GM12878 (cell line): ENCODE data around the gene VSTM4. TPM values are rescaled to one million over a fixed set of nuclear protein-coding genes. Genes with fewer than 3 reads are reported as not detected.

Source experiments
- ATAC-seq: fragments of 200-7000 bp; cut with Tn5 transposase; 3 replicates; pipeline ENCODE4 v1.9.1; 2020; ENCODE audit warnings: mild to moderate bottlenecking, moderate library complexity
- BruUV-seq: library from RNA; stranded (reverse); fragments of 400-500 nt; replicated peaks from 2 replicates; lab custom pipeline; 2021; lab: Mats Ljungman, UMichigan
- CTCF ChIA-PET: fragments of 300-600 bp; sonication (Branson Sonifier 250); formaldehyde crosslinking; extraction: SDS; loops from one replicate; lab custom pipeline; 2021; ENCODE audit warnings: inconsistent platforms; lab: Yijun Ruan, JAX
- POLR2A ChIA-PET: fragments of 350-600 bp; formaldehyde crosslinking; extraction: SDS; loops from one replicate; lab custom pipeline; 2021; ENCODE audit warnings: inconsistent platforms; lab: Charles Lee
- RAD21 ChIA-PET: fragments of 300-600 bp; sonication (Branson Sonifier 250); formaldehyde crosslinking; loops from one replicate; lab custom pipeline; 2023; ENCODE audit warnings: antibody characterized with exemption; ENCODE audit not compliant: unreplicated experiment; lab: Charles Lee
- SMC1A ChIA-PET: fragments of 300-600 bp; sonication (Branson Sonifier 250); formaldehyde crosslinking; loops from one replicate; lab custom pipeline; 2023; ENCODE audit not compliant: unreplicated experiment, uncharacterized antibody; lab: Charles Lee
- DNase-seq: peaks from one replicate; pipeline ENCODE4 v3.0.0-alpha.2; 2011; ENCODE audit warnings: low read depth, low spot score
- FAIRE-seq: peaks from 3 replicates; lab custom pipeline; 2011; peaks lifted over from hg19 to GRCh38; lab: Jason Lieb, UNC
- H2AFZ ChIP-seq: 2 replicates; pipeline ENCODE4 v1.6.0; 2011; ENCODE audit warnings: low read depth, low read length, control low read depth; ENCODE audit not compliant: control insufficient read depth
- H3K27ac ChIP-seq: 2 replicates; pipeline ENCODE4 v1.5.1; 2011; ENCODE audit warnings: control low read depth; ENCODE audit not compliant: control insufficient read depth, insufficient read depth
- H3K27me3 ChIP-seq, 2 experiments: replicated peaks in 1 of 2; 2 replicates each; pipeline versions ENCODE4 v1.6.0 to v1.6.1; 2011; ENCODE audit warnings: low read length in 1 of 2; ENCODE audit not compliant: control insufficient read depth in 2 of 2, insufficient read depth in 2 of 2
- H3K36me3 ChIP-seq, 2 experiments: 2 replicates each; pipeline ENCODE4 v1.5.1; 2011; ENCODE audit warnings: low read length in 1 of 2; ENCODE audit not compliant: control insufficient read depth in 2 of 2, insufficient read depth in 2 of 2
- H3K4me1 ChIP-seq: 2 replicates; pipeline ENCODE4 v1.6.1; 2011; ENCODE audit warnings: mild to moderate bottlenecking, low read length, moderate library complexity, mixed read lengths; ENCODE audit not compliant: control insufficient read depth, insufficient read depth
- H3K4me2 ChIP-seq: 2 replicates; pipeline ENCODE4 v1.6.0; 2011; ENCODE audit warnings: control low read depth; ENCODE audit not compliant: control insufficient read depth, insufficient read depth
- H3K4me3 ChIP-seq: fragments of 200-600 bp; sonication (generic); 2 replicates; pipeline ENCODE4 v1.5.1; 2016
- H3K79me2 ChIP-seq: 2 replicates; pipeline ENCODE4 v1.6.0; 2011; ENCODE audit warnings: low read length; ENCODE audit not compliant: control insufficient read depth, insufficient read depth
- H3K9ac ChIP-seq: 2 replicates; pipeline ENCODE4 v1.8.0; 2011; ENCODE audit warnings: low read length, control low read depth, mixed read lengths; ENCODE audit not compliant: control insufficient read depth, insufficient read depth
- H3K9me3 ChIP-seq: replicated peaks from 3 replicates; pipeline ENCODE4 v1.5.1; 2011; ENCODE audit warnings: mild to moderate bottlenecking, low read length; ENCODE audit not compliant: control insufficient read depth, insufficient read depth
- H4K20me1 ChIP-seq: 2 replicates; pipeline ENCODE4 v1.6.0; 2011; ENCODE audit not compliant: control insufficient read depth, insufficient read depth
- ATF7 ChIP-seq: fragments of 450-650 bp; IDR thresholded peaks from 2 replicates; pipeline ENCODE4 v1.6.1; 2016; ENCODE audit warnings: low read depth, mild to moderate bottlenecking
- CHD1 ChIP-seq: IDR thresholded peaks from 2 replicates; pipeline ENCODE4 v1.6.1; 2012; ENCODE audit warnings: low read depth, low read length, improper control_type of control experiment
- E2F4 ChIP-seq: IDR thresholded peaks from 2 replicates; pipeline ENCODE4 v1.6.1; 2012; ENCODE audit warnings: low read depth, low read length, improper control_type of control experiment
- E2F8 ChIP-seq: fragments of 450-650 bp; IDR thresholded peaks from 2 replicates; pipeline ENCODE4 v1.6.1; 2018; ENCODE audit warnings: mild to moderate bottlenecking, low read depth, moderate library complexity; ENCODE audit not compliant: partially characterized antibody
- JUND ChIP-seq: IDR thresholded peaks from 2 replicates; pipeline ENCODE4 v1.6.1; 2012; ENCODE audit warnings: low read depth, mild to moderate bottlenecking, low read length, improper control_type of control experiment, moderate library complexity
- MAX ChIP-seq: IDR thresholded peaks from 2 replicates; pipeline ENCODE4 v1.6.1; 2012; ENCODE audit warnings: low read depth, low read length, improper control_type of control experiment
- PAX8 ChIP-seq: fragments of 450-650 bp; IDR thresholded peaks from 2 replicates; pipeline ENCODE4 v1.6.1; 2017; ENCODE audit warnings: mild to moderate bottlenecking, moderate library complexity
- POLR2AphosphoS2 ChIP-seq: IDR thresholded peaks from 2 replicates; pipeline ENCODE4 v1.6.1; 2011; ENCODE audit warnings: low read depth, mild to moderate bottlenecking, low read length, improper control_type of control experiment, moderate library complexity
- RUNX3 ChIP-seq: IDR thresholded peaks from 2 replicates; pipeline ENCODE4 v1.6.1; 2012; ENCODE audit warnings: low read length, inconsistent platforms
- SMAD1 ChIP-seq: fragments of 450-650 bp; IDR thresholded peaks from 2 replicates; pipeline ENCODE4 v1.6.1; 2018; ENCODE audit warnings: mild to moderate bottlenecking, low read depth; ENCODE audit not compliant: partially characterized antibody
- SUZ12 ChIP-seq: fragments of 200-600 bp; sonication (generic); IDR thresholded peaks from one replicate; pipeline ENCODE4 v1.6.1; 2018; ENCODE audit warnings: antibody characterized with exemption, mild to moderate bottlenecking; ENCODE audit not compliant: unreplicated experiment
- ZBED1 ChIP-seq: IDR thresholded peaks from 2 replicates; pipeline ENCODE4 v1.6.1; 2016; ENCODE audit warnings: borderline replicate concordance
- WGBS: methylation state at CpG from one replicate; pipeline ENCODE4 v1.1.6; 2016; ENCODE audit warnings: low lambda C conversion rate; ENCODE audit not compliant: insufficient replicate concordance, insufficient coverage; ENCODE audit errors: missing lambda C conversion rate; 5-methylcytosine and 5-hydroxymethylcytosine counted together
- in situ Hi-C: fragments of 300-500 bp; cut with MboI; formaldehyde crosslinking; loops from 9 replicates; pipeline ENCODE4 v1.14.3; 2018; ENCODE audit warnings: mixed read lengths
- intact Hi-C: fragments of 100-400 bp; cut with micrococcal nuclease; formaldehyde crosslinking; loops from one replicate; pipeline ENCODE4 v1.14.2; 2022; ENCODE audit not compliant: unreplicated experiment
- polyA plus RNA-seq, 11 experiments: library from polyadenylated mRNA; depleted of rRNA in 4 of 11; unstranded in 6 of 11; stranded (reverse) in 5 of 11; fragments of >200 nt; fragmentation: Nextera tagmentation in 4 of 11; fragmentation: Illumina TruSeq in 1 of 11; extraction: Ambion mirVana in 4 of 11; extraction: Trizol in 1 of 11; gene quantifications; 1 replicate in 1 of 11; 2 replicates in 10 of 11; pipeline versions ENCODE4 v1.2.1 to v1.2.3, GENCODE V29; 2011 to 2016; ENCODE audit warnings: inconsistent platforms in 2 of 11, missing spikeins in 2 of 11, low read depth in 1 of 11
- total RNA-seq, 4 experiments: library from RNA; depleted of rRNA in 3 of 4; stranded (reverse); fragments of >200 nt in 3 of 4; fragmentation: Illumina TruSeq in 1 of 4; extraction: Trizol in 1 of 4; gene quantifications; 2 replicates each; pipeline versions ENCODE4 v1.2.1 to v1.2.3, GENCODE V29; 2013 to 2021

Gene VSTM4
- total and polyA plus RNA-seq, 10 of the 15 experiments (the other 5 are each of a cell fraction or from before 2014, with no cell fraction given): 0.01 to 0.14 (median 0.02) TPM; not detected in 7

- in situ Hi-C loops (no loop called here), intact Hi-C loops (no loop called here)
- H4K20me1 ChIP-seq: no peaks in the 10 kb centered on the region
- CTCF ChIA-PET: interaction anchor here (1.2 kb wide), 1 partner anchor 9 kb away, joined by 3 read pairs; no protein-coding TSS in a partner anchor
- H3K27ac ChIP-seq: no peak overlapping the region
- no peak overlapping the region for H3K9ac ChIP-seq
- RAD21 ChIA-PET: no interaction called here
- POLR2A ChIA-PET: no interaction called here
- no peak overlapping the region for H3K4me3 ChIP-seq
- no peaks in the 10 kb centered on the region for H3K36me3 ChIP-seq
- H2AFZ ChIP-seq: no peak overlapping the region
- ATAC-seq (no peak), FAIRE-seq (no peak), DNase-seq (no peak)
- no TSS peak for BruUV-seq
- H3K27me3 ChIP-seq: no peaks in the 10 kb centered on the region; a peak in 1 of 4 replicates
- SMC1A ChIA-PET: interaction anchor here (1.0 to 1.2 kb wide), 2 partner anchors 9 to 15 kb away, joined by 3 to 4 read pairs; no protein-coding TSS in a partner anchor
- H3K4me2 ChIP-seq: no peak overlapping the region
- 59% methylated on average over 4 of the region's 4 CpGs for WGBS
- H3K9me3 ChIP-seq: no peaks in the 10 kb centered on the region
- H3K4me1 ChIP-seq: 0 out of 2 replicates have a peak, but pooled peaks cover 3% of the 10 kb centered on the region
- TF ChIP-seq ZBED1: no peak
- TF ChIP-seq PAX8: no peak
- TF ChIP-seq MAX: no peak
- no peak for TF ChIP-seq ATF7
- no peak for TF ChIP-seq POLR2AphosphoS2
- H3K79me2 ChIP-seq: no peaks in the 10 kb centered on the region
These were observed 74.7 kb downstream of the VSTM4 start for GRCh38 chr10:49040601-49041000.

- ATAC-seq (no peak), DNase-seq (no peak), FAIRE-seq (no peak)
- in situ Hi-C loops (no loop called here), intact Hi-C loops (no loop called here)
- Histone ChIP-seq H3K9ac (no peak overlapping the region), H2AFZ (no peak overlapping the region), H3K9me3 (no peaks in the 10 kb centered on the region), H3K4me1 (0 out of 2 replicates have a peak, but pooled peaks cover 3% of the 10 kb centered on the region), H3K79me2 (no peaks in the 10 kb centered on the region), H4K20me1 (no peaks in the 10 kb centered on the region), H3K36me3 (no peaks in the 10 kb centered on the region), H3K4me3 (no peak overlapping the region), H3K4me2 (no peak overlapping the region), H3K27ac (no peak overlapping the region), H3K27me3 (no peaks in the 10 kb centered on the region; a peak in 1 of 4 replicates)
- ChIA-PET RAD21 (interaction anchor here (1.2 kb wide), 1 partner anchor 14 kb away, joined by 3 read pairs; no protein-coding TSS in a partner anchor), SMC1A (interaction anchor here (2.0 kb wide), 1 partner anchor 13 kb away, joined by 5 read pairs; no protein-coding TSS in a partner anchor), CTCF (interaction anchor here (1.3 kb wide), 1 partner anchor 14 kb away, joined by 3 read pairs; no protein-coding TSS in a partner anchor), POLR2A (no interaction called here)
- WGBS: 50% methylated on average over 7 of the region's 7 CpGs
- no TSS peak for BruUV-seq
- TF ChIP-seq E2F4: no peak
- TF ChIP-seq E2F8: no peak
- no peak for TF ChIP-seq SMAD1
- TF ChIP-seq JUND: no peak
- no peak for TF ChIP-seq RUNX3
- TF ChIP-seq SUZ12: no peak
- no peak for TF ChIP-seq CHD1
These were observed 75.9 kb downstream of the VSTM4 start for GRCh38 chr10:49039409-49039808.
